Measurements from ENCODE around the gene GPR132. TPM values are rescaled to one million over a fixed set of nuclear protein-coding genes. Genes with fewer than 3 reads are reported as not detected.

The GPR132 gene
- total RNA-seq, 4 donors from 2014 or later = 2.7 to 9.0 (median 7.6) TPM

- ATAC-seq (ENCODE audit: low FRiP score) (no peak), DNase-seq (ENCODE audit: low spot score) (no peak)
- TF ChIP-seq CTCF (IDR thresholded peaks at IDR 0.05) = no peak
Measured at GRCh38 chr14:105102361-105102870, 37.2 kb upstream of the GPR132 start.

GRCh38 chr14:105100910-105101309 is 35.7 kb upstream of the GPR132 start:
- no peak for TF ChIP-seq CTCF (IDR thresholded peaks at IDR 0.05)
- ATAC-seq (ENCODE audit: low FRiP score) = no peak
- DNase-seq (ENCODE audit: low spot score) = no peak

- DNase-seq (ENCODE audit: low spot score) (no peak), ATAC-seq (ENCODE audit: low FRiP score) (no peak)
- no peak for TF ChIP-seq CTCF (IDR thresholded peaks at IDR 0.05)
Measured at GRCh38 chr14:105099778-105100177, 34.5 kb upstream of the GPR132 start.

GRCh38 chr14:105098316-105098715 is 33.1 kb upstream of the GPR132 start:
- no peak for TF ChIP-seq CTCF (IDR thresholded peaks at IDR 0.05)
- DNase-seq (ENCODE audit: low spot score) (no peak), ATAC-seq (ENCODE audit: low FRiP score) (no peak)

GRCh38 chr14:105097794-105098127 is 32.5 kb upstream of the GPR132 start:
- DNase-seq (ENCODE audit: low spot score) = no peak
- TF ChIP-seq CTCF (IDR thresholded peaks at IDR 0.05) = no peak
- no peak for ATAC-seq (ENCODE audit: low FRiP score)

- no peak for TF ChIP-seq CTCF (IDR thresholded peaks at IDR 0.05)
- ATAC-seq (ENCODE audit: low FRiP score) (no peak), DNase-seq (ENCODE audit: low spot score) (no peak)
Measured at GRCh38 chr14:105096206-105096875, 31.1 kb upstream of the GPR132 start.

GRCh38 chr14:105095236-105095805 is 30.1 kb upstream of the GPR132 start:
- ATAC-seq (ENCODE audit: low FRiP score) (no peak), DNase-seq (ENCODE audit: low spot score) (no peak)
- TF ChIP-seq CTCF (IDR thresholded peaks at IDR 0.05) = no peak
